Choroid plexus epithelial cell (primary cell): ENCODE measurements around the gene POLR2I.
"Not testable (repeated sequence)": the region's sequence is repeated elsewhere in the genome, so short reads cannot be mapped to it uniquely, and the experiment has no call there.

ENCODE experiments used
- DNase-seq: peaks from one replicate; pipeline ENCODE4 v3.0.0-alpha.2; 2010; ENCODE audit warnings: low read depth
- H3K4me3 ChIP-seq: 2 replicates; pipeline ENCODE4 v1.5.1; 2011; ENCODE audit warnings: low read depth, mild to moderate bottlenecking, control low read depth, low read length, moderate library complexity
- CTCF ChIP-seq: conservative IDR thresholded peaks from 2 replicates; pipeline ENCODE4 v1.5.1; 2011; ENCODE audit warnings: low read depth, mild to moderate bottlenecking, control low read depth, inconsistent platforms, low read length, moderate library complexity

The POLR2I gene

GRCh38 chr19:36141039-36141927 is 26.6 kb upstream of the POLR2I start:
- peak; percentile 90 for DNase-seq
- TF ChIP-seq CTCF: no peak

GRCh38 chr19:36140304-36141038 is 25.8 kb upstream of the POLR2I start:
- peak; percentile 64 for DNase-seq

More at GRCh38 chr19:36141039-36141927, 26.6 kb upstream of the POLR2I start:
- peak overlapping the region; percentile 75 for H3K4me3 ChIP-seq

GRCh38 chr19:36139473-36140303 is 25.0 kb upstream of the POLR2I start, which contains the start of gene CAPNS1:
TSS of gene CAPNS1 (plus strand) at chr19:36140066. CDS start at chr19:36141012, 946 bp downstream.
- H3K4me3 ChIP-seq: peak within 1 kb of the TSS; percentile 75
- no peak for TF ChIP-seq CTCF
- DNase-seq: peak; percentile 97

More at GRCh38 chr19:36140304-36141038, 25.8 kb upstream of the POLR2I start:
- peak overlapping the region; percentile 75 for H3K4me3 ChIP-seq
- TF ChIP-seq CTCF: no peak

- H3K4me3 ChIP-seq: peak overlapping the region; percentile 75
- DNase-seq: no peak
- TF ChIP-seq CTCF: no peak
These were observed 24.4 kb upstream of the POLR2I start for GRCh38 chr19:36139120-36139472.

- no peak overlapping the region for H3K4me3 ChIP-seq
- TF ChIP-seq CTCF: no peak
- peak; percentile 37 for DNase-seq
These were observed 22.4 kb upstream of the POLR2I start for GRCh38 chr19:36136964-36137686.

- not testable (repeated sequence) for DNase-seq
These were observed 20.2 kb upstream of the POLR2I start for GRCh38 chr19:36134867-36135266.

GRCh38 chr19:36131221-36131620 is 16.5 kb upstream of the POLR2I start:
- DNase-seq, H3K4me3 ChIP-seq: not testable (repeated sequence)

More at GRCh38 chr19:36134867-36135266, 20.2 kb upstream of the POLR2I start:
- H3K4me3 ChIP-seq: not testable (repeated sequence)
